ENCODE data around the gene SLC39A11.
"Not testable (repeated sequence)": the region's sequence is repeated elsewhere in the genome, so short reads cannot be mapped to it uniquely, and the experiment has no call there.

The SLC39A11 gene

GRCh38 chr17:72772331-72772821 lies 320.1 kb downstream of the SLC39A11 start:
- no peak for DNase-seq

GRCh38 chr17:72771734-72772133 lies 320.8 kb downstream of the SLC39A11 start:
- DNase-seq = no peak

GRCh38 chr17:72766761-72767356 lies 325.6 kb downstream of the SLC39A11 start:
- no peak for DNase-seq

GRCh38 chr17:72765368-72766153 lies 326.9 kb downstream of the SLC39A11 start:
- DNase-seq = no peak

- DNase-seq = no peak
These were observed 327.9 kb downstream of the SLC39A11 start for GRCh38 chr17:72764632-72765041.

GRCh38 chr17:72763981-72764380 lies 328.5 kb downstream of the SLC39A11 start:
- DNase-seq = no peak

GRCh38 chr17:72761893-72762575 lies 330.5 kb downstream of the SLC39A11 start:
- not testable (repeated sequence) for DNase-seq

GRCh38 chr17:72761431-72761830 lies 331.1 kb downstream of the SLC39A11 start:
- DNase-seq = no peak

GRCh38 chr17:72760368-72760767 lies 332.1 kb downstream of the SLC39A11 start:
- DNase-seq = no peak

- no peak for DNase-seq
These were observed 333.2 kb downstream of the SLC39A11 start for GRCh38 chr17:72759301-72759700.

GRCh38 chr17:72756256-72756655 lies 336.2 kb downstream of the SLC39A11 start:
- no peak for DNase-seq

- no peak for DNase-seq
These were observed 338.0 kb downstream of the SLC39A11 start for GRCh38 chr17:72754513-72754912.

GRCh38 chr17:72751746-72752145 lies 340.7 kb downstream of the SLC39A11 start:
- DNase-seq = no peak

- no peak for DNase-seq
These were observed 343.3 kb downstream of the SLC39A11 start for GRCh38 chr17:72749119-72749572.

- no peak for DNase-seq
These were observed 345.0 kb downstream of the SLC39A11 start for GRCh38 chr17:72747501-72747900.

GRCh38 chr17:72745241-72745640 lies 347.2 kb downstream of the SLC39A11 start:
- DNase-seq = no peak

- no peak for DNase-seq
These were observed 349.4 kb downstream of the SLC39A11 start for GRCh38 chr17:72743037-72743467.

- no peak for DNase-seq
These were observed 355.3 kb downstream of the SLC39A11 start for GRCh38 chr17:72737151-72737690.

- no peak for DNase-seq
These were observed 356.9 kb downstream of the SLC39A11 start for GRCh38 chr17:72735592-72735991.

- DNase-seq = no peak
These were observed 357.4 kb downstream of the SLC39A11 start for GRCh38 chr17:72735048-72735447.

GRCh38 chr17:72734613-72735012 lies 357.9 kb downstream of the SLC39A11 start:
- DNase-seq = no peak

GRCh38 chr17:72733619-72734282 lies 358.7 kb downstream of the SLC39A11 start:
- no peak for DNase-seq
